ENCODE measurements around the gene HSPB7.

DNA sequence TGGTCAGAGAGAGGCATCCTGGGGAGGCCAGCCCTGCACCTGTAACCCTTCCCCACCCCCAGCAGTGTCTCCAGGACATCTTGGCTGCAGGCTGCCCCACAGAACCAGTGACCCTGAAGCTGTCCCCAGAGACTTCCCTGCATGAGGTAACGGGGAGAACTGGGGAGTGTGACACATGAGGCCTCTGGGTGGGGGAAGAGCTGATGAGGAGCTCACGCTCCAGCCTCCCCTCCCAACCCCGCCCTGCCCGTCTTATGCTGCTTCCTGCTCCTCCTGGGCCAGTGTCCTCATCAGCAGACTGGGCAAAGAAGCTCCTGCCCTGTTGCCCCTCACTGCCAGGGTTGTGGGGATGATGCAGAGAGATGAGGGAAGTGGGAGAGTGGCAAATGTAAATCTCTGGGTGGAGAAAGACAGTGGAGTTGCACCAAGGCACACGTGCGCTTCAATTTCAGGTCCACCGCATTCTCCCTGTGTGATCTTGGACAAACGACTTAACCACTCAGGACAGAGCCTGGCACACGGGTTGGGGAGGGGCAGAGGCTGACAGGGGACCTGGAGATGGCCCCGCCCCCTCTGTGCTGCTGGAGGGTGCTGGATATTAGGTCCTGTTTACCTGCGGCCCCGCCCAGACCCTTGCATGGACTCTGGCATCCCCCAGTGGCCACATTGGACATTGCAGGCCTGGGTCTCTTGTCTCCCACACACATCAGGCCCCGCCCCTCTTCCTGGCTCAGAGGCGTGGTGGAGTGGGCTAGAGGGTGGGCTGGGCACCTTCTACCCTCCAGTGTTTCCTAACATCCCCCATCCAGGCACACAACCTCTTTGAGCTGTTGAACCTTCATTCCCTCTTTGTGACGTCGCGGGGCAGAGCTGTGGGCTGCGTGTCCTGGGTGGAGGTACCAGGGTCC lies 38.0 kb upstream of the HSPB7 start:
- TF ChIP-seq JUN (CRISPR knock-in tag; IDR thresholded peaks at IDR 0.05) (no peak), ESRRA (CRISPR knock-in tag; IDR thresholded peaks at IDR 0.05; ENCODE audit: borderline replicate concordance) (no peak), TEAD4 (CRISPR knock-in tag; IDR thresholded peaks at IDR 0.05) (no peak), ATF6 (CRISPR knock-in tag; IDR thresholded peaks at IDR 0.05) (no peak), ELF4 (CRISPR knock-in tag; IDR thresholded peaks at IDR 0.05; ENCODE audit: low read depth) (no peak), MAX (CRISPR knock-in tag; IDR thresholded peaks at IDR 0.05) (no peak), USF2 (CRISPR knock-in tag; IDR thresholded peaks at IDR 0.05) (no peak), GRHL2 (CRISPR knock-in tag; IDR thresholded peaks at IDR 0.05; ENCODE audit: insufficient replicate concordance, severe bottlenecking) (no peak), ZNF396 (CRISPR knock-in tag; IDR thresholded peaks at IDR 0.05; ENCODE audit: borderline replicate concordance) (no peak)
- TF ChIP-seq, protein P1, sequence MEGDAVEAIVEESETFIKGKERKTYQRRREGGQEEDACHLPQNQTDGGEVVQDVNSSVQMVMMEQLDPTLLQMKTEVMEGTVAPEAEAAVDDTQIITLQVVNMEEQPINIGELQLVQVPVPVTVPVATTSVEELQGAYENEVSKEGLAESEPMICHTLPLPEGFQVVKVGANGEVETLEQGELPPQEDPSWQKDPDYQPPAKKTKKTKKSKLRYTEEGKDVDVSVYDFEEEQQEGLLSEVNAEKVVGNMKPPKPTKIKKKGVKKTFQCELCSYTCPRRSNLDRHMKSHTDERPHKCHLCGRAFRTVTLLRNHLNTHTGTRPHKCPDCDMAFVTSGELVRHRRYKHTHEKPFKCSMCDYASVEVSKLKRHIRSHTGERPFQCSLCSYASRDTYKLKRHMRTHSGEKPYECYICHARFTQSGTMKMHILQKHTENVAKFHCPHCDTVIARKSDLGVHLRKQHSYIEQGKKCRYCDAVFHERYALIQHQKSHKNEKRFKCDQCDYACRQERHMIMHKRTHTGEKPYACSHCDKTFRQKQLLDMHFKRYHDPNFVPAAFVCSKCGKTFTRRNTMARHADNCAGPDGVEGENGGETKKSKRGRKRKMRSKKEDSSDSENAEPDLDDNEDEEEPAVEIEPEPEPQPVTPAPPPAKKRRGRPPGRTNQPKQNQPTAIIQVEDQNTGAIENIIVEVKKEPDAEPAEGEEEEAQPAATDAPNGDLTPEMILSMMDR (IDR thresholded peaks at IDR 0.05), result peak; percentile 96
- TF ChIP-seq, protein P2, sequence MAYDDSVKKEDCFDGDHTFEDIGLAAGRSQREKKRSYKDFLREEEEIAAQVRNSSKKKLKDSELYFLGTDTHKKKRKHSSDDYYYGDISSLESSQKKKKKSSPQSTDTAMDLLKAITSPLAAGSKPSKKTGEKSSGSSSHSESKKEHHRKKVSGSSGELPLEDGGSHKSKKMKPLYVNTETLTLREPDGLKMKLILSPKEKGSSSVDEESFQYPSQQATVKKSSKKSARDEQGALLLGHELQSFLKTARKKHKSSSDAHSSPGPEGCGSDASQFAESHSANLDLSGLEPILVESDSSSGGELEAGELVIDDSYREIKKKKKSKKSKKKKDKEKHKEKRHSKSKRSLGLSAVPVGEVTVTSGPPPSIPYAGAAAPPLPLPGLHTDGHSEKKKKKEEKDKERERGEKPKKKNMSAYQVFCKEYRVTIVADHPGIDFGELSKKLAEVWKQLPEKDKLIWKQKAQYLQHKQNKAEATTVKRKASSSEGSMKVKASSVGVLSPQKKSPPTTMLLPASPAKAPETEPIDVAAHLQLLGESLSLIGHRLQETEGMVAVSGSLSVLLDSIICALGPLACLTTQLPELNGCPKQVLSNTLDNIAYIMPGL (CRISPR knock-in tag; IDR thresholded peaks at IDR 0.05), result no peak

Measured in WTC11 (cell line).